Right renal cortex interstitium (tissue), 3 donors: Measurements from ENCODE around the gene FHOD1. TPM values are rescaled to one million over a fixed set of nuclear protein-coding genes. Genes with fewer than 3 reads are reported as not detected.

Source experiments
- DNase-seq, 3 donors: peaks; one replicate each; pipeline ENCODE4 v3.0.0-alpha.2; 2013; ENCODE audit warnings: low read depth in 3 of 3, low spot score in 2 of 3
- polyA plus RNA-seq, 3 donors: library from polyadenylated mRNA; unstranded; fragments of 120-200 nt; gene quantifications; one replicate each; pipeline ENCODE4 v1.2.1, GENCODE V29; 2013; ENCODE audit not compliant: insufficient read length in 3 of 3

Gene FHOD1
- 10 to 100 TPM; 32.9 to 38.9 (median 33.0) TPM for polyA plus RNA-seq

DNA sequence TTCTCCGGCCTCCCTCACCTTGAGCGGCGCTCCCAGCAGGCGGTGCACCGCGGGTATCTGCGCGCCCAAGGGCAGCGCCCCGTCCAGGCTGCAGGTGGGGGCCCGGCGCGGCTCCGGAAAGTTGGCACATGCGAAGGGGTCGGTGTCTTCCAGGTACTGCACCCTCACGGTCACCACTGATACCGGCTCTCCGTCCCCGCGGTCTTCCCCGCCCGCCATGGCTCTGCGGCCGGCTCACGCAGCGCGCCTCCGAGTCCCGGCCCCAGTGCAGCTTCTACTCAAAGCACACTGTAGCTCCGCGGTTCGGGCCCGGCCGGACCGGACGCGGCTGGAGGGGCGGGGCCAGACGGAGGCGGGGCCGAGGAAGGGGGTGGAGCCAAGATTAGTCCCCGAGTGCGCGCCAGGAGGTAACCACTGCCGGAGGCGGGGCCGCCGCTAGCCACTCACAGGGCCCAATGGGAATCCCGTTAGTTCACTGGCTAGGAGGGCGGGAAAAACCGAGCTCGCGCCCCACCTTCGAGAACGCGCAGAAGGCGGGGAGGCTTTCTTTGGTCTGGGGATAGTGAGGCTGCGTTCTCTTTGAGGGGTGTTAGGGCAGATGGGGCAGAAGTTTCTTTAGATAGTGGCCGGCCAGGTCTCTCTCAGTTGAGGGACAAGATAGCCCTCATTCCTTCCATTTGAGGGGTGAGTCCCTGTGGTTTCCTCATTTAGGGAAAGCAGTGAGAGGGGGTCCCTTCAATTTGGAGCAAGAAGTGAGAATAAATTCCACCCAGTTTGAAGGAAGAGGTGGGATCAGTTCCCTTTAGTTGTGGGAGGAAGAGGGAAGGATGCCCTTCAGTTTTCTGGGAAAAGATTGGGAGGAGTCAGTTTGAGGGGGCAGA lies at the start of gene FHOD1:
TSS of gene FHOD1 (minus strand) at position 290 of the 881 bp plus-strand sequence. CDS start at position 219, 71 bp downstream.
- peak; percentile 70 to 84 (median 81) for DNase-seq

DNA sequence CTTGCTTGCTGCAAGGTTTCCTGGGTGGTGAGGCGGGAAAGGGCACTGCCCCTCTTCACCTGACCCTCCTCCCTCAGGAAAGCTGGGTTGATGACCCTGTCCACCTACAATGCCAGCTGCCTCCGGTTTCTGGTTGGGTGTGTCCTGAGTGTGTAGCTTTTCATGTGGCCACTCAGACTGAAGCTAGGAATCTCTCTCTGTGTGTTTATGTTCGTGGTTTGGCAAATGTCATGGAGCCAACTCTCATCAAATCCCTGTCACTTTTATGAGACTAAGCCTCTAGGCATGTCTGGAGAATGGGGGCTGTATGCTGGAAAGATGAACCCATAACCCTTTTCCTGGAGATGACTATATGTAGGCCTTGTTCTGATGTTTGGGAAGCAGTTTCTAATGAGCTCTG lies 49.1 kb upstream of the FHOD1 start:
- DNase-seq: no peak

DNA sequence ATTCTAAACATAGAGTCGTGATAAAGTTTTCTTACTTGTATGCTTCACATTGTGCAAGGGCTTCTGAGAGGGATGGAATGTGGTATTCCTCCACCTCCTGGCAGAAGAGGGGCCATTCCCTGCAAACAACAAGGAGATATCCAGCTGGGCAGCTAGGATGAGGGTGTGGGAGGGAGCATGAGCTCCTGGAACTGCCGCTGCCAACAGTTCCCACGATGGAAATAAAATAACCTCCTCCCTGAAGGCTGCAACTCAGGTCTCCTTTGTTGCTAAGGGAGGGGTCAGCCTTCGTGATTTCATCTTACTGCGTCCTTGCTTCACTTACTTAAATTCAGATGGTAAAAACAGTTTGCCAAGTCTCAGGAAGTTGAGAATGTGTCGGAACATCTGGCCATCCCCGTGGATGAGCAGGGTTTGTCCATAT lies 47.7 kb upstream of the FHOD1 start:
- DNase-seq: no peak

DNA sequence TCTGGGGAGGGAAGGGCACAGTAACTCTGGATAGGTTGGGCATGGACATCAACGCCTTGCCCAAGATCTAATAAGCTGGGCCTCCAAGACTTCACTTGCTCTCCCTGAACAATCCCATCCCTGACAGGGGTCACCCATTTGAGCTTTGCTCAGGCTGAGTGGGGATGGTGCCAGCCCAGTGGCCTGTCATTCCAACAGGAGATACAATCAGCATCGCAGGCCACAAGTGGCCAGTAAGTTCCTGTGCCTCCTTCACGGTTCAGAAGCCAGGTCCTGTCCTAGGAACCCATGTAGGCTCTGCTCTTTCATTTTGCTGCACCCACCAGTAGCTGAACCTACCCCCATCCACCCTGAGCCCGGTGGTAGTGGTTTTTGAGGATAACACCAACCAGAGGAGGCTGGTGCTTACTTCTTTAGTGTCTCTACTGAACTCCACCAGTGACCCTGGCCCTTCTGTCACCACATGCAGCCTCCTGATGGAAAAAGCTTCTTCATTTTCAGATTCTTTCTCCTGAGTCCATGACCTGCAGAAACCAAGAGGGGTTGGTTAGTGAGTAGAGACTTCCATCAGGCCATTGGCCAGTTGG lies 47.0 kb upstream of the FHOD1 start:
- no peak for DNase-seq

DNA sequence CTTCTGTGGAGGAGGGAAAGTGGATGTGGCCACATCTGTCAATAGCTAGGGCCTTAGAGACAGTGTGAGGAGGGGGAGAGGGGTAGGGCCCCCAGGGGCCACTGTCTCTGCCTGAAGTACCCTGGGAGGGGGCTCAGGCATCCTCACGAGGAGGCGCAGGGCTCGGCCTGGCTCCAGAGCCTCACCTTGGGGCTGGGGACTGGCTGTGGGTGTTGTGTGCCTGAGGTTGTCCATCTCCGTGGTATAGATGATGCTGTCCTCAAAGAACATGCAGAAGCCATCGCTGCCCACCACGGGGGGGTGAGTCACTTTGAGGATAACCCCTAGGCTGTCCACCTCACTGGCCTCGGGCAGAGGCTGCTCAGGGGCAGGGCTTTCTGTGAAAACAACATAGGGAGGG lies 44.2 kb upstream of the FHOD1 start:
- no peak for DNase-seq

DNA sequence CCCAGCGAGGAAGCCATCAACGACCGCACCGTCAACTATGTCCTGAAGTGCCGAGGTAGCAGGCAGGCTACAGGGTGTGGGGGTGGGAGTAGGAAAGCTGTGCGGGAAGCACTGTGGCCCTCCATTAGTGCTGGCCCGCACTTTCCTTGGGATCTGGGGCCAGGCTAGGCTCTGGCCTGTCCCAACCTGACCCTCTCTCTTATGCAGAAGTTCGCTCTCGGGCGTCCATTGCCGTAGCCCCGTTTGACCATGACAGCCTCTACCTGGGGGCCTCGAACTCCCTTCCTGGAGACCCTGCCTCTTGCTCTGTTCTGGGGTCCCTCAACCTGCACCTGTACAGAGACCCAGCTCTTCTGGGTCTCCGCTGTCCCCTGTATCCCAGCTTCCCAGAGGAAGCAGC lies 40.7 kb upstream of the FHOD1 start:
- DNase-seq: no peak

DNA sequence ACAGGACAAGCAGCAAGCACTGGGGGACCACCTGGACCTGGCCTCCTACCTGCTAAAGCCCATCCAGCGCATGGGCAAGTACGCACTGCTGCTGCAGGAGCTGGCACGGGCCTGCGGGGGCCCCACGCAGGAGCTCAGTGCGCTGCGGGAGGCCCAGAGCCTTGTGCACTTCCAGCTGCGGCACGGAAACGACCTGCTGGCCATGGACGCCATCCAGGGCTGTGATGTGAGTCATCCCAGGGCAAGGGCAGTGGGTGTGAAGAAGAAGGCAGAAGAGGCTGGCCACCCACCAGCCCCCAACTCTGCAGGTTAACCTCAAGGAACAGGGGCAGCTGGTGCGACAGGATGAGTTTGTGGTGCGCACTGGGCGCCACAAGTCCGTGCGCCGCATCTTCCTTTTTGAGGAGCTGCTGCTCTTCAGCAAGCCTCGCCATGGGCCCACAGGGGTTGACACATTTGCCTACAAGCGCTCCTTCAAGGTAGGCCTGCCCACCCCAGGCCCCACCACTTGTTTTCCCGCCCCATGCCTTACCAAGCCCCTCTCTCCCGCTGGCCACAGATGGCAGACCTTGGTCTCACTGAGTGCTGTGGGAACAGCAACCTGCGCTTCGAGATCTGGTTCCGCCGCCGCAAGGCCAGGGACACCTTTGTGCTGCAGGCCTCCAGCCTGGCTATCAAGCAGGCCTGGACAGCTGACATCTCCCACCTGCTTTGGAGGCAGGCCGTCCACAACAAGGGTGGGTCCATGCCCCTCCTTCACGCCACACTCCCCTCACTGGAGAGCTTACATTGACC lies 39.4 kb upstream of the FHOD1 start:
- no peak for DNase-seq

DNA sequence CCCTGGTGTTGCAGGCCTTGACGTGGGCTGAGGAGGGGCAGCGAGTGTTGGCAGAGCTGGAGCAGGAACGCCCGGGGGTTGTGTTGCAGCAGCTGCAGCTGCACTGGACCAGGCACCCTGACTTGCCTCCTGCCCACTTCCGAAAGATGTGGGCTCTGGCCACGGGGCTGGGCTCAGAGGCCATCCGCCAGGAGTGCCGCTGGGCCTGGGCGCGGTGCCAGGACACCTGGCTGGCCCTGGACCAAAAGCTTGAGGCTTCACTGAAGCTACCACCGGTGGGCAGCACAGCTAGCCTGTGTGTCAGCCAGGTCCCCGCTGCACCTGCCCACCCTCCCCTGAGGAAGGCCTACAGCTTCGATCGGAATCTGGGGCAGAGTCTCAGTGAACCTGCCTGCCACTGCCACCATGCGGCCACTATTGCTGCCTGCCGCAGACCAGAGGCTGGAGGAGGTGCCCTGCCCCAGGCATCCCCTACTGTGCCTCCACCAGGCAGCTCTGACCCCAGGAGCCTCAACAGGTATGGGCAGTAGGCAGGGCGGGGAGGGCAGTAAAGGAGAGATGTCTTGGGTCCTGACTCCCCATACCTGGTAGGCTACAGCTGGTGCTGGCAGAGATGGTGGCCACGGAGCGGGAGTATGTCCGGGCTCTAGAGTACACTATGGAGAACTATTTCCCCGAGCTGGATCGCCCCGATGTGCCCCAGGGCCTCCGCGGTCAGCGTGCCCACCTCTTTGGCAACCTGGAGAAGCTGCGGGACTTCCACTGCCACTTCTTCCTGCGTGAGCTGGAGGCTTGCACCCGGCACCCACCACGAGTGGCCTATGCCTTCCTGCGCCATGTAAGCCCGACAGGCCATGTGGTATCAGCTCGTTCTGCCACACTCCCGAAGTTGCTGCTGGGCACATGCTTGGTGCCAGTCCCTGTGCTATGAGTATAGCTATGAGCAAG lies 37.7 kb upstream of the FHOD1 start:
- DNase-seq: no peak

DNA sequence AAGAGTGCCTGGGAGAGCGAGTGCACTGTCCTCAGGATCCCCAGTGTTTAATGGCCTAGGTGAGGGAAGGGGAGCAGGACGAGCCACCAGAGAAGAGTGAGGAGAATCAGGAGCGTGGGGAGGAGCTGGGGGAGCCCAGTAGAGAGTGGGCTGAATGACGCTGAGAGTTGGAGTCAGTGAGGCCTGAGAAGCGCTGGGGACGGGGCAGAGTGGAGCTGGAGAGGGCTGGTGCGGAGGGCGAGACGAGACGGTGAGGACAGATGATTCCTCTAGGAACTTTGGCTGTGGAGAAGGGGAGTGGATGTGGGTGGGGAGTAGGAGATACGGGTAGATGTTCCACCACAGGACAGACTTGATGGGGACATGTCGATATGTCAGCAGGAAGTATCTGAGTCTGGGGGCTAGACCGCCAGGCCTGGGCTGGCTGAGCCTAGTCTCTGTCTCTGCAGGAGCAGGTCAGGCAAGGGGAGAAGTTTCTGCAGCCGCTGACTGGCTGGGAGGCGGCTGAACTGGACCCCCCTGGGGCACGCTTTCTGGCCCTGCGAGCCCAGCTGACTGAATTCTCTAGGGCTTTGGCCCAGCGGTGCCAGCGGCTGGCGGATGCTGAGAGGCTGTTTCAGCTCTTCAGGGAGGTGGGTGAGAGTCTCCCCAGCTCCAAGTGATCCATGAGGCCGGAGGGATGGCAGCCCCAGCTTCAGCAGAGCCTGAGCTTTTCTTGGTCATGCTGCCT lies 36.7 kb upstream of the FHOD1 start:
- no peak for DNase-seq

DNA sequence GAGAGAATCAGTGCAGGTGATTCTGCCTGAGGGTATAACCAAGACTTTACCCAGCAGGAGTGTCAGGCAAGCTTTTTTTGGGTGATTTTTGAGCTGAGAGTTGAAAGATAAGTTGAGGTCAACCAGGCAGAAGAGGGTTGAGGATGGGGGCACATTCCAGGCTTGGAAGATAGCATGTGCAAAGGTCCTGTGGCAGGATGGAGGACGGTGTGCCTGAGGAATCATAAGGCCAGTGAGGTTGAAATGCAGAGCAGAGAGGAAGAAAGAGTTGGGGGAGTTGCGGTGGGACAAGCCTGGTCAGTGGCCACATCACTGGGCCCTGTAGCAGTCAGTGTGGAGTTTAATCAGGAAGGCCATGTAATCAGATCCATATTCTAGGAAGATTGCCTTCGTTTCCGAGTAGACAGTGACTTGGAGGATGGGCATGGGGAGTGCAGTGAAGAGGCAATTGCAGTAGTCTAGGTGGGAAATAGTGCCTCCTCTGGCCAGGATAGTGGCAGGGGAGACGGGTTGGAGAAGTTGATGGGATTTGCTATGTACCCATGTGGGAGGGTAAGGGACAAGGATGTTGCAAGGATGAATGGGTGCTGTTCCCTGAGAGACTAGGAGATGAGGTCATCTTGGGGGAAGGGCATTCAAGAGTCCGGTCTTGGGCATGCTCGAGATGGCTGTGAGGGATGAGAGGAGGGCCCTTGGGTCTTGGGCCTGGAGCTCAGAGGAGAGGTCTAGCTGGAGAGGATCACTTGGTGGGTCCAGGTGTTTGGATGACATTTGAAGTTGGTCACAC lies 36.0 kb upstream of the FHOD1 start:
- DNase-seq: no peak

DNA sequence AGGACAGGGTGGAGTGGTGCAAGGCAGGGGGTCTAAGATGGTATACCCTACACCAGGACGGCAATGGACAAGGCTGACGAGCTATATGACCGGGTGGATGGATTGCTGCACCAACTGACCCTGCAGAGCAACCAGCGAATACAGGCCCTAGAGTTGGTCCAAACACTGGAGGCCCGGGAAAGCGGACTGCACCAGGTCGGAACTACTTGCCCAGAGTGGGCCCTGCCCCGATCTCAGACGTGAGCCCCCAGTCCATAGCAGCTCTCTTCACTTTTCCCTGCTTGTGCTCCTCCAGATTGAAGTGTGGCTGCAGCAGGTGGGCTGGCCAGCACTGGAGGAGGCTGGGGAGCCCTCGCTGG lies 35.1 kb upstream of the FHOD1 start:
- DNase-seq: no peak

DNA sequence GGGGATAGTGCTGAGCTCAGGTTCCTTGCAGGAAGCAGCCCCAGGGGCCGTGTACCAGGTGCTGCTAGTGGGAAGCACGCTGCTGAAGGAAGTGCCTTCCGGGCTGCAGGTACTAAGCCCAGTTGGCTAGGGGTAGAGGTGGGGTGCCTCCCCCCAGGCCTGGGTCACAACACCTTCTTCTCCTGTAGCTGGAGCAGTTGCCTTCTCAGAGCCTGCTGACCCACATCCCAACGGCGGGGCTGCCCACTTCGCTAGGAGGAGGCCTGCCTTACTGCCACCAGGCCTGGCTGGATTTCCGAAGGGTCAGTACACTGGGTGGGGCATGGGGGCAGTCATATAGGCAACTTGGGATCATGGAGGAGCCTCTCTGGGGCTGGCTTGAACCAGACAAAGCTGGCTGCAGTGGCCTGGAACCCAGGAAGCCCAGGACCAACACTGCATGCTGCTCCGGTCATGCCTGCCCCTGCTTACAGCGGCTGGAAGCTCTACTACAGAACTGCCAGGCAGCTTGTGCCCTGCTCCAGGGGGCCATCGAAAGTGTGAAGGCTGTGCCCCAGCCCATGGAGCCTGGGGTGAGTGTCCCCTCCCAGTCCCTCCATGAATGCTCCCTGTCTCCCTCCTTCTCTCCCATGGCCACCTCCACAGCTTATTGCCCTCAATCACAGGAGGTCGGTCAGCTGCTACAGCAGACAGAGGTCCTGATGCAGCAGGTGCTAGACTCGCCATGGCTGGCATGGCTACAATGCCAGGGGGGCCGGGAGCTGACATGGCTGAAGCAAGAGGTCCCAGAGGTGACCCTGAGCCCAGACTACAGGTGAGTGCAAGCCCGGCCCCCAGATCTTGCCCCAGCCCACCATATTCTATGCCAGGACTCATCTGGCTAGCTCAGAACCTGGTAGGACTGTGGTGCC lies 34.5 kb upstream of the FHOD1 start:
- no peak for DNase-seq

DNA sequence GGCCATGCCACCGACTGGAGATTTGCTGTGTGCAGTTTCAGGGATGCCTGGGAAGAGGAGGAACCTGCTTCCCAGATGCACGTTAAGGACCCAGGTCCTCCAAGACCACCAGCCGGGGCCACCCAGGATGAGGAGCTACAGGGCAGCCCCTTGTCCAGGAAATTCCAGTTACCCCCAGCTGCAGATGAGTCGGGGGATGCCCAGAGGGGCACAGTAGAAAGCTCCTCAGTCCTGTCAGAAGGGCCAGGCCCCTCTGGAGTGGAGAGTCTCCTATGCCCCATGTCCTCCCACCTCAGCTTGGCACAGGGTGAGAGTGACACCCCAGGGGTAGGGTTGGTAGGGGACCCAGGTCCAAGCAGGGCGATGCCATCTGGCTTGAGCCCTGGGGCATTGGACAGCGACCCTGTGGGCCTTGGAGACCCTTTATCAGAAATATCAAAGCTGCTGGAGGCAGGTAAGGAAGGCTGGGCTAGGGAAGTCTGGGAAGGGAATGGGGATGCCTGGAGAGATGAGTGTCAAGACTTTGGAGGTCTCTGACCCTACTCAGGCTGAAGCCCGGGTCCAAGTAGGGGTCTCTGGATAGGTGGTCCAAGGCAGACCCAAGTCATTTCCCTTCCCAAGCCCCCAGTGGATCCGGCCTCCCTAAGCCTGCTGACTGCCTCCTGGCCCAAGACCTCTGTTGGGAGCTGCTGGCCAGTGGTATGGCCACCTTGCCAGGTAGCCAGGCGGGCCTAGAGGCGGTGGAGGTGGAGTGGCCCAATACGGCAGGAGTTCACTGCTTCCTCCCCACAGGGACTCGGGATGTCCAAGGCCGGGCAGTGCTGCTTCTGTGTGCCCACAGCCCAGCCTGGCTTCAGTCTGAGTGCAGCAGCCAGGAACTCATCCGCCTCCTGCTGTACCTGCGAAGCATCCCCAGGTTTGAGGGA lies 33.1 kb upstream of the FHOD1 start:
- no peak for DNase-seq

DNA sequence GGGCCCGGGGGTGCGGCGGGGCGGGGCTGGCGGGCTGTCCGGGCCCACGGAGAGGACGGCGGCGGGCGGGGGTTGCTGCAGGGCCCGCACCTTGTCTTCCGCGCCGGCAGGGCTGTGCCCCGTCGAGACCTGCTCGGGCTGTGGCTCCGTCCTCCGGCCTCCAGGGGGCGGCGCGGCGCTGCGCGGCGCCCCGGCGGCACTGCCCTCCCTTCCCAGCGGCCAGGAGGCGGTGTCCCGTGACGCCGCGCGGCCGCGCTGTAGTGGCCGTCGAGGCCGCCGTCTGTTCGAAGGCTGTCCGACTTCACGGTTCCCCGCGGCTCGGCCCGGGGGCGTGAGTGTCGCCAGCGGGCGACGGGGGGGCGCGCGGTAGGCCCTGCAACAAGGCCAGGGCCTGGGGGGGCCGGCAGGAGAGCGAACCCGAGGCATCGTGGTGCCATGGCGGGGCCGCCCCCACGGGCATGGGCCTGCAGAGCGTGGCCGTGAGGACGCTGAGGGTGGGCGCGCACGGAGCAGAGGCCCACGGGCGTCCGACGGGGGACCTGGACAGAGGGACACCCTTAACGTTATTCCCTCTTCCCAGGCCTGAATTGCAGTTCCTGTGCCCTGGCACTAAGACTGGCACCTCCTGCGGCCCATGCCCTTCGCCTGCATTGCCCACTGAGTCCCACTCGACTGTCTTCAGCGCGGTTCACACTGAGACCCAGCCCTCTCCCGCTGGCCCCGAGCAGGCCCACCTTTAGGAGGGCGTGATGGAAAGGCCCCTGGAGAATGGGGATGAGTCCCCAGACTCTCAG lies 32.2 kb upstream of the FHOD1 start, which contains the start of gene PLEKHG4:
TSS of gene PLEKHG4 (plus strand) at position 237 of the 794 bp plus-strand sequence. CDS start at position 750, 513 bp downstream.
- DNase-seq: peak; percentile 31 to 73 (median 62)

DNA sequence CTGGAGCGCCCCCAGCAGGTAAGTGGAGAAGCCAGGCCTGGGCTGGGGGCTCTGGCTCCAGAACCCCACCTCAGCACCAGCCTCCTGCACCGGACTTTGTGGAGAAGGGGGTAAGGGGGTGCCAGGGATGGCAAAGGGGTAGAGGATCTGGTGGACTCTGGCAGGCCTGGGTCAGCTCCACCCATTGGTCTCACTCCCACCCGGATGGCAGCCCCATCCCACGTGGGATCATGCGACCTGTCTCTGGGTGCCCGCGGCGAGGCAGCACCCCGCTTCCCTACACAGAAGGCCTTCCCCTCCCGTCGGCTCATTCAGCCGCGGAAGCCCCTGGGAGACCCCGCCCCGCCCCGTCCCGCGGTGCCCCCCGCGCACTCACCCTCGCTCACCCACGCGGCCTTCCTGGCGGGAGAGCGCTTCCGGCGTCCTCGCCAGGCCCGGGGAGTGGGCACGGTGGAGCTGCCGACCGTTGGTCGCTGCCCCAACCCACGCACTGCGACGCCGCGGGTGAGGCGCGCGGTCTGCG lies 31.6 kb upstream of the FHOD1 start:
- DNase-seq: no peak
